Posterior vena cava (tissue), 2 donors: ENCODE results near the gene LYPD6. TPM values are rescaled to one million over a fixed set of nuclear protein-coding genes. Genes with fewer than 3 reads are reported as not detected.
"Not testable (repeated sequence)": the region's sequence is repeated elsewhere in the genome, so short reads cannot be mapped to it uniquely, and the experiment has no call there.

ENCODE experiments used
- DNase-seq: peaks from one replicate; pipeline ENCODE4 v3.0.0-alpha.2; 2020; ENCODE audit warnings: low spot score
- intact Hi-C, 2 donors: fragments of 100-400 bp; cut with DNase I; formaldehyde crosslinking; loops; one replicate each; pipeline versions ENCODE4 v1.14.1 to v1.14.2; 2022 to 2023
- total RNA-seq, 2 donors: library from RNA; stranded (reverse); fragmentation: NEBNext Ultra II Directional; extraction: Animal tissue kit (Norgen Biotek cat#: 25700); gene quantifications; one replicate each; pipeline ENCODE4 v1.2.1, GENCODE V29; 2021
- donor health status: DM: yes; HTN: yes; CAD: no.
- donor health status: DM: yes; HTN: yes; CAD: no.

The LYPD6 gene
- total RNA-seq, 2 donors from 2014 or later: 0.23 to 0.38 TPM

GRCh38 chr2:149473068-149473467, 142.7 kb downstream of the LYPD6 start:
- intact Hi-C loops: no loop called here
- no peak for DNase-seq

DNA sequence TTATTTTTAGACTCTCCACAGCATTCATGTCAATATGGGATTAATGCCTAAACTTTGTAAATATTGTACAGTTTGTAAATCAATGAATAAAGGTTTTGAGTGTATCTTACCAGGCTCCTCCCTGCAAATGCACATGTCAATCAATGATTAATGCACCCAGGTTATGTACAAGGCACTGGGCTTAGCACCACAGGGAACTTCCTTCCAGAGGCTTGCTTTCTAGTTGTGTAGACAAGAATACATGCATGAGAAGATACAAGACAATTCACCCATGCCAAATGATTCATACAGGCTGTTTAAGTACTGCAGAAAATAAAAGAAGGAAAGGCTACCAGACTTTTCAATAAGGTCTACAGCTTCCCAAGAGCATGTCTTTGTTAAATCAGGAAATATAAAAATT, 143.1 kb downstream of the LYPD6 start:
- DNase-seq: no peak
- intact Hi-C loops: no loop called here

DNA sequence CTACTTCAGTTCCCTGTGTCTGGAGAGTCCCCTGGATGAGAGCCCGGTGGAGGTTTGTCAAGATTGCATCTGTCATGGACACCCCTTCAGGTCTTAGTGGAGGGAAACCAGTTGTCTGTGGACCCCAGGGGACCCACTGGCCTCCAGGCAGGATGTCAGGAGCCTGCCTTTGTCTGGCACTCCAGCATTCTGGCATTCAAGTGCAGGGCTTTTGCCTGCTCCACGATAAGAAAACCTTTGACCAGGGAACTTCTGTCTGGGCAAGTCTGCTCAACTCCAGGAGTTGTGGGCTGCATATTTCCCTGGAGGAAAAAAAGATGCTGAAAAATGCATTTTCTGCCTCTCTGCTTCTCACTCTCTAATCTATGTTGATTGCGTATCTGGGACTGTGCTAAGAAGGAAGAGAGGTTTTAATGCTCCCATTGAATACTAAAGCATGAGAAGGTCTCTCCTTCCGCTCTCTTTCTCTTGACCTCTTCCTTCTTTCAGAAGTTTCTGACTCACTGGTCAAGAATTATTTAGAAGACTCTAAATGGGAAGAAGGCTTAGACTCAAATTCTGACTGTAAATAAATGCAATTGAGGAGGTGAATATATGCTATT, 152.7 kb downstream of the LYPD6 start:
- intact Hi-C loops: no loop called here
- DNase-seq: no peak

GRCh38 chr2:149486664-149487063, 156.3 kb downstream of the LYPD6 start:
- no peak for DNase-seq
- intact Hi-C loops: no loop called here

DNA sequence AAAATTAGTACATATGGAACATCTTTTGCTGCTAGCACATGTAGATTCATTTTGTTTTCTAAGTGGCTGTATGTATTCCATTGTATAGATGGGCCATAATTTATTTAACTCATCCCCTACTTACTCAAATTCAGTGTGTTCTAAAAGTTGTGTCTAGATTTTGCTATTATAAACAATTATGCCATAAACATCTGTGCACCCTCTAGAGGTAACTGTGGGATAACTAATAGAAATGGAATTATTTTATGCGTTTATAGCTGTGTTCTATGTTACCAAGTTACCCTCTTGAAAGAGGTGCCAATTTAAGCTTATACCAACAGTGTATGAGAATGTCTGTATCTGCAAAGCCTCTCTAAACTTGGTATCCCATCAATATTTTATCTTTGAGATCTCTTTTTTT, 156.8 kb downstream of the LYPD6 start:
- DNase-seq: no peak
- intact Hi-C loops: no loop called here

GRCh38 chr2:149488706-149489440, 158.5 kb downstream of the LYPD6 start:
- no peak for DNase-seq
- intact Hi-C loops: no loop called here

GRCh38 chr2:149489452-149489851, 159.1 kb downstream of the LYPD6 start:
- intact Hi-C loops: no loop called here
- DNase-seq: no peak

DNA sequence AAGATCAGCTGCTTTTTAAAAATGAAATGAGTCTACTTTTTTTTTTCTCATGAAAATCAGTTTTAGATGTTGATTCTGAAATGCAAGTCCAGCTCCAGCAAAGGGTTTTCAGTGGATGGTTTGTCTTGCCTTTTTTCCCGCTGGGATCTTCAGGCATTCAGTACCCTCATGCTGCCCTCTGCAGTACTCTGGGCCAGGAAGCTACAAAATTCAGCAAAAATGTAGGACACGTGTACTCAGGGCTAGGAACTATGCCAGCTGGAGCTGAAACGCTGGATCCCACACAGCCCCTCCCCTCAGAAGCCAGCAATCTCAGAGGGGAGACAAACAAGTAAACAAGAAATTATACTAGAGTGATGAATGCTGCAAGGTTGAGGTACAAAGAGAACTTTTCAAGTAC, 159.9 kb downstream of the LYPD6 start:
- DNase-seq: no peak
- intact Hi-C loops: no loop called here

GRCh38 chr2:149492923-149493322, 162.5 kb downstream of the LYPD6 start:
- no peak for DNase-seq
- intact Hi-C loops: no loop called here

- intact Hi-C loops, DNase-seq: not testable (repeated sequence)
Measured at GRCh38 chr2:149499204-149499603, 168.8 kb downstream of the LYPD6 start.

GRCh38 chr2:149506808-149507207, 176.4 kb downstream of the LYPD6 start:
- intact Hi-C loops, DNase-seq: not testable (repeated sequence)

DNA sequence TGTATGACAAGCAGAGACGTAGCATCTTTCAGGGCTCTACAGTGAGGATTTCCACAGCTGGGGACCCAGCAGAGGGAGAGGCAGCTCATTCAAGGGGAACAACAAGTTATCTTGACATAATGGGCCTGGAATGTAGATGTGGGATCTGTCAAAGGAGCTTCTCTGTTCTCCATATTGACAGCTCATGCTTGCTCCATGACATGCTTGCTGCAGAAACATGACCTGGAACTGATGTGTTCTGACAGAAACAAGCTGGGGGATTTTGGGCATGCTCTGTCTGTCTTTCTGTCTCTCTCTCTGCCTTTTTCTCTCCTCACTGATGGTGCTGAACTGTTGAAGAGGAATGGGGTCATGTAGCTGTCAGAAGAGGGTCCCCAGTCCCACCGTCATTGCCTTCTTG, 177.6 kb downstream of the LYPD6 start:
- intact Hi-C loops: no loop called here
- DNase-seq: no peak

- intact Hi-C loops: no loop called here
- no peak for DNase-seq
Measured at GRCh38 chr2:149513461-149513860, 183.1 kb downstream of the LYPD6 start.
